GM12878 (cell line): ENCODE data around the gene NSG1. TPM values are rescaled to one million over a fixed set of nuclear protein-coding genes. Genes with fewer than 3 reads are reported as not detected.
A peak's percentile ranks its signal among the peaks of the same experiment; 100 is the strongest.

Experiments
- ATAC-seq: fragments of 200-7000 bp; cut with Tn5 transposase; 3 replicates; pipeline ENCODE4 v1.9.1; 2020; ENCODE audit warnings: mild to moderate bottlenecking, moderate library complexity
- Bru-seq: library from RNA; stranded (reverse); fragments of 400-500 nt; gene quantifications from one replicate; lab custom pipeline; 2021; lab: Mats Ljungman, UMichigan
- BruChase-seq, 2 experiments: library from RNA; stranded (reverse); fragments of 400-500 nt; gene quantifications; one replicate each; lab custom pipeline; 2021; lab: Mats Ljungman, UMichigan
- BruUV-seq: library from RNA; stranded (reverse); fragments of 400-500 nt; replicated peaks from 2 replicates; lab custom pipeline; 2021; lab: Mats Ljungman, UMichigan
- CTCF ChIA-PET: fragments of 300-600 bp; sonication (Branson Sonifier 250); formaldehyde crosslinking; extraction: SDS; loops from one replicate; lab custom pipeline; 2021; ENCODE audit warnings: inconsistent platforms; lab: Yijun Ruan, JAX
- POLR2A ChIA-PET: fragments of 350-600 bp; formaldehyde crosslinking; extraction: SDS; loops from one replicate; lab custom pipeline; 2021; ENCODE audit warnings: inconsistent platforms; lab: Charles Lee
- RAD21 ChIA-PET: fragments of 300-600 bp; sonication (Branson Sonifier 250); formaldehyde crosslinking; loops from one replicate; lab custom pipeline; 2023; ENCODE audit warnings: antibody characterized with exemption; ENCODE audit not compliant: unreplicated experiment; lab: Charles Lee
- SMC1A ChIA-PET: fragments of 300-600 bp; sonication (Branson Sonifier 250); formaldehyde crosslinking; loops from one replicate; lab custom pipeline; 2023; ENCODE audit not compliant: unreplicated experiment, uncharacterized antibody; lab: Charles Lee
- DNase-seq: peaks from one replicate; pipeline ENCODE4 v3.0.0-alpha.2; 2011; ENCODE audit warnings: low read depth, low spot score
- FAIRE-seq: peaks from 3 replicates; lab custom pipeline; 2011; peaks lifted over from hg19 to GRCh38; lab: Jason Lieb, UNC
- H2AFZ ChIP-seq: 2 replicates; pipeline ENCODE4 v1.6.0; 2011; ENCODE audit warnings: low read depth, low read length, control low read depth; ENCODE audit not compliant: control insufficient read depth
- H3K27ac ChIP-seq: 2 replicates; pipeline ENCODE4 v1.5.1; 2011; ENCODE audit warnings: control low read depth; ENCODE audit not compliant: control insufficient read depth, insufficient read depth
- H3K27me3 ChIP-seq, 2 experiments: replicated peaks in 1 of 2; 2 replicates each; pipeline versions ENCODE4 v1.6.0 to v1.6.1; 2011; ENCODE audit warnings: low read length in 1 of 2; ENCODE audit not compliant: control insufficient read depth in 2 of 2, insufficient read depth in 2 of 2
- H3K36me3 ChIP-seq, 2 experiments: 2 replicates each; pipeline ENCODE4 v1.5.1; 2011; ENCODE audit warnings: low read length in 1 of 2; ENCODE audit not compliant: control insufficient read depth in 2 of 2, insufficient read depth in 2 of 2
- H3K4me1 ChIP-seq: 2 replicates; pipeline ENCODE4 v1.6.1; 2011; ENCODE audit warnings: mild to moderate bottlenecking, low read length, moderate library complexity, mixed read lengths; ENCODE audit not compliant: control insufficient read depth, insufficient read depth
- H3K4me2 ChIP-seq: 2 replicates; pipeline ENCODE4 v1.6.0; 2011; ENCODE audit warnings: control low read depth; ENCODE audit not compliant: control insufficient read depth, insufficient read depth
- H3K4me3 ChIP-seq: fragments of 200-600 bp; sonication (generic); 2 replicates; pipeline ENCODE4 v1.5.1; 2016
- H3K79me2 ChIP-seq: 2 replicates; pipeline ENCODE4 v1.6.0; 2011; ENCODE audit warnings: low read length; ENCODE audit not compliant: control insufficient read depth, insufficient read depth
- H3K9ac ChIP-seq: 2 replicates; pipeline ENCODE4 v1.8.0; 2011; ENCODE audit warnings: low read length, control low read depth, mixed read lengths; ENCODE audit not compliant: control insufficient read depth, insufficient read depth
- H3K9me3 ChIP-seq: replicated peaks from 3 replicates; pipeline ENCODE4 v1.5.1; 2011; ENCODE audit warnings: mild to moderate bottlenecking, low read length; ENCODE audit not compliant: control insufficient read depth, insufficient read depth
- H4K20me1 ChIP-seq: 2 replicates; pipeline ENCODE4 v1.6.0; 2011; ENCODE audit not compliant: control insufficient read depth, insufficient read depth
- HDAC6 ChIP-seq: fragments of 200-600 bp; sonication (generic); IDR thresholded peaks from one replicate; pipeline ENCODE4 v1.8.0; 2017; ENCODE audit warnings: antibody characterized with exemption; ENCODE audit not compliant: unreplicated experiment
- RBBP5 ChIP-seq: fragments of 200-600 bp; sonication (generic); conservative IDR thresholded peaks from 2 replicates; pipeline ENCODE4 v1.6.1; 2016
- WGBS: methylation state at CpG from one replicate; pipeline ENCODE4 v1.1.6; 2016; ENCODE audit warnings: low lambda C conversion rate; ENCODE audit not compliant: insufficient replicate concordance, insufficient coverage; ENCODE audit errors: missing lambda C conversion rate; 5-methylcytosine and 5-hydroxymethylcytosine counted together
- in situ Hi-C: fragments of 300-500 bp; cut with MboI; formaldehyde crosslinking; loops from 9 replicates; pipeline ENCODE4 v1.14.3; 2018; ENCODE audit warnings: mixed read lengths
- intact Hi-C: fragments of 100-400 bp; cut with micrococcal nuclease; formaldehyde crosslinking; loops from one replicate; pipeline ENCODE4 v1.14.2; 2022; ENCODE audit not compliant: unreplicated experiment
- long read RNA-seq, 2 experiments: library from polyadenylated mRNA; unstranded; transcript quantifications; one replicate each; pipeline ENCODE4 v2.0.0, GENCODE V29; 2019 to 2020
- polyA minus RNA-seq, 3 experiments: library from RNA; depleted of rRNA, polyadenylated mRNA; stranded (reverse); fragments of >200 nt; gene quantifications; 2 replicates each; pipeline ENCODE4 v1.2.3, GENCODE V29; 2011
- polyA plus RNA-seq, 11 experiments: library from polyadenylated mRNA; depleted of rRNA in 4 of 11; unstranded in 6 of 11; stranded (reverse) in 5 of 11; fragments of >200 nt; fragmentation: Nextera tagmentation in 4 of 11; fragmentation: Illumina TruSeq in 1 of 11; extraction: Ambion mirVana in 4 of 11; extraction: Trizol in 1 of 11; gene quantifications; 1 replicate in 1 of 11; 2 replicates in 10 of 11; pipeline versions ENCODE4 v1.2.1 to v1.2.3, GENCODE V29; 2011 to 2016; ENCODE audit warnings: inconsistent platforms in 2 of 11, missing spikeins in 2 of 11, low read depth in 1 of 11
- total RNA-seq, 4 experiments: library from RNA; depleted of rRNA in 3 of 4; stranded (reverse); fragments of >200 nt in 3 of 4; fragmentation: Illumina TruSeq in 1 of 4; extraction: Trizol in 1 of 4; gene quantifications; 2 replicates each; pipeline versions ENCODE4 v1.2.1 to v1.2.3, GENCODE V29; 2013 to 2021

NSG1 gene
- total RNA-seq (2013; cell fraction: nucleolus; rRNA removed), result not detected in 2 replicates
- total RNA-seq (2014; rRNA removed) (not detected in 2 replicates), total RNA-seq (2014; rRNA removed; fragmentation: Illumina TruSeq; extraction: Trizol) (not detected in 2 replicates), total RNA-seq (2021) (0.10 TPM in 1 of 2 replicates, not detected in the other), polyA plus RNA-seq (2011; rRNA removed) (0.03 TPM in 1 of 2 replicates, not detected in the other), polyA plus RNA-seq (2014; fragmentation: Illumina TruSeq; extraction: Trizol) (0.06 TPM in 1 of 2 replicates, not detected in the other), polyA plus RNA-seq (2014; fragmentation: Nextera tagmentation; extraction: Ambion mirVana) (not detected), polyA plus RNA-seq (2014; rRNA removed) (0.22 TPM in 1 of 2 replicates, not detected in the other), polyA plus RNA-seq (2016; fragmentation: Nextera tagmentation; extraction: Ambion mirVana) (under 1 TPM; 0.15 to 0.19 TPM), polyA minus RNA-seq (2011; rRNA and poly(A)+ RNA removed) (not detected in 2 replicates), Bru-seq, nascent RNA (percentile 17 among the genes with signal in this experiment), BruChase-seq, experiment 1, labeled RNA remaining after a 6-hour chase (percentile 17 among the genes with signal in this experiment), BruChase-seq, experiment 2, labeled RNA remaining after a 2-hour chase (percentile 20 among the genes with signal in this experiment)
- 0.42 TPM for polyA plus RNA-seq (2011; ENCODE audit: low read depth)
- polyA plus RNA-seq (2011; cell fraction: cytosol; rRNA removed), result not detected in 2 replicates
- 0.26 TPM in 1 of 2 replicates, not detected in the other for polyA plus RNA-seq (2011; cell fraction: nucleus; rRNA removed)
- 0.59 and 0.70 TPM in 2 replicates for polyA plus RNA-seq (2012)
- polyA minus RNA-seq (2011; cell fraction: cytosol; rRNA and poly(A)+ RNA removed), result not detected in 2 replicates
- polyA minus RNA-seq (2011; cell fraction: nucleus; rRNA and poly(A)+ RNA removed), result not detected in 2 replicates
- long read RNA-seq, experiment 1, result 0 reads
- long read RNA-seq, experiment 2, result 0 reads

GRCh38 chr4:4386736-4387392, at the start of gene NSG1:
TSS of gene NSG1 (plus strand) at chr4:4387102. CDS start at chr4:4387630, 528 bp downstream.
- H3K4me2 ChIP-seq, result peak within 1 kb of the TSS; percentile 33; the same call in 1 of the 2 replicates
- ChIA-PET RAD21 (no interaction called here), CTCF (no interaction called here), SMC1A (no interaction called here), POLR2A (no interaction called here)
- no peak for DNase-seq
- H3K27ac ChIP-seq, result no peak within 1 kb of the TSS
- no peak within 1 kb of the TSS for H3K9ac ChIP-seq
- 9% methylated on average over 56 of the region's 87 CpGs for WGBS
- intact Hi-C loops, result no loop called here
- H3K36me3 ChIP-seq, result no peaks in the 10 kb centered on the region
- no peak within 1 kb of the TSS for H2AFZ ChIP-seq
- BruUV-seq, result no TSS peak
- TF ChIP-seq RBBP5 (no peak), HDAC6 (peak; percentile 49)
- no peak for FAIRE-seq
- H3K9me3 ChIP-seq, result no peaks in the 10 kb centered on the region
- no peaks in the 10 kb centered on the region for H3K79me2 ChIP-seq
- no peak within 1 kb of the TSS for H3K4me3 ChIP-seq
- H3K4me1 ChIP-seq, result no peaks in the 10 kb centered on the region
- H3K27me3 ChIP-seq, result peaks cover 5 to 10% of the 10 kb centered on the region in 2 experiments
- in situ Hi-C loops, result no loop called here
- no peak; the same call in 1 of the 3 replicates for ATAC-seq
- no peaks in the 10 kb centered on the region for H4K20me1 ChIP-seq
